PFSK-1 (cell line): ENCODE results near the gene ADAP1.

Experiments
- FOXP2 ChIP-seq: optimal IDR thresholded peaks from 2 replicates; pipeline ENCODE3; 2011; ENCODE audit warnings: borderline replicate concordance, control low read depth, inconsistent platforms; ENCODE audit not compliant: insufficient read depth; ENCODE audit errors: extremely low read length, extremely low read depth
- POLR2AphosphoS5 ChIP-seq: IDR thresholded peaks from 2 replicates; pipeline ENCODE4 v1.6.1; 2012; ENCODE audit warnings: low read depth, mild to moderate bottlenecking, control low read depth, low read length, moderate library complexity
- REST ChIP-seq, 2 experiments: IDR thresholded peaks; 2 replicates each; pipeline versions ENCODE4 v1.6.1 to v1.8.0; 2011 to 2012; ENCODE audit warnings: low read depth in 2 of 2, low read length in 2 of 2, control low read depth in 1 of 2, inconsistent platforms in 1 of 2, mild to moderate bottlenecking in 1 of 2, moderate library complexity in 1 of 2; ENCODE audit not compliant: insufficient read depth in 1 of 2
- SIN3A ChIP-seq: IDR thresholded peaks from 2 replicates; pipeline ENCODE4 v1.6.1; 2012; ENCODE audit warnings: mild to moderate bottlenecking, low read length, moderate library complexity, borderline replicate concordance; ENCODE audit not compliant: insufficient read depth
- TAF1 ChIP-seq: IDR thresholded peaks from 2 replicates; pipeline ENCODE4 v1.6.1; 2012; ENCODE audit warnings: low read length, control low read depth, borderline replicate concordance; ENCODE audit not compliant: insufficient read depth

ADAP1 gene

GRCh38 chr7:988426-988911, 34.0 kb upstream of the ADAP1 start:
- TF ChIP-seq FOXP2 = no peak
- TF ChIP-seq SIN3A = no peak
- TF ChIP-seq REST (IDR thresholded peaks at IDR 0.05; ENCODE audit: insufficient read depth in 1 of 2, low read depth in 2 of 2, low read length in 2 of 2) = no peak
- TF ChIP-seq POLR2AphosphoS5 = no peak
- TF ChIP-seq TAF1 = no peak

- TF ChIP-seq SIN3A (no peak), TAF1 (no peak), POLR2AphosphoS5 (no peak), FOXP2 (no peak), REST (IDR thresholded peaks at IDR 0.05; ENCODE audit: insufficient read depth in 1 of 2, low read depth in 2 of 2, low read length in 2 of 2) (no peak)
Measured at GRCh38 chr7:987909-988308, 33.4 kb upstream of the ADAP1 start.

- TF ChIP-seq REST (IDR thresholded peaks at IDR 0.05; ENCODE audit: insufficient read depth in 1 of 2, low read depth in 2 of 2, low read length in 2 of 2) (no peak), FOXP2 (no peak), TAF1 (no peak), POLR2AphosphoS5 (no peak), SIN3A (no peak)
Measured at GRCh38 chr7:986766-987751, 32.6 kb upstream of the ADAP1 start.

- TF ChIP-seq SIN3A (no peak), REST (IDR thresholded peaks at IDR 0.05; ENCODE audit: insufficient read depth in 1 of 2, low read depth in 2 of 2, low read length in 2 of 2) (no peak), POLR2AphosphoS5 (no peak), TAF1 (no peak), FOXP2 (no peak)
Measured at GRCh38 chr7:985915-986741, 31.6 kb upstream of the ADAP1 start.
